Aorta (tissue), 5 donors: ENCODE results near the gene GPD1L. TPM values are rescaled to one million over a fixed set of nuclear protein-coding genes. Genes with fewer than 3 reads are reported as not detected.

Experiments
- ATAC-seq: fragments of 200-7000 bp; cut with Tn5 transposase; one replicate; pipeline ENCODE4 v1.9.1; 2022; ENCODE audit warnings: moderate library complexity; ENCODE audit not compliant: low FRiP score
- DNase-seq, 2 donors: peaks; one replicate each; pipeline ENCODE4 v3.0.0-alpha.2; 2020
- H3K27ac ChIP-seq, 2 donors: one replicate each; pipeline ENCODE4 v1.5.1; 2013; ENCODE audit warnings: low read length in 2 of 2, mild to moderate bottlenecking in 2 of 2, moderate library complexity in 2 of 2, control low read depth in 1 of 2, inconsistent platforms in 1 of 2, low read depth in 1 of 2
- H3K27me3 ChIP-seq, 2 donors: one replicate each; pipeline ENCODE4 v1.6.1; 2013; ENCODE audit warnings: control low read depth in 1 of 2, low read length in 1 of 2, mild to moderate bottlenecking in 1 of 2, moderate library complexity in 1 of 2; ENCODE audit not compliant: insufficient read depth in 2 of 2, control insufficient read depth in 1 of 2
- H3K36me3 ChIP-seq, 2 donors: one replicate each; pipeline ENCODE4 v1.6.1; 2013; ENCODE audit warnings: control low read depth in 1 of 2, low read length in 1 of 2, mild to moderate bottlenecking in 1 of 2; ENCODE audit not compliant: insufficient read depth in 2 of 2, control insufficient read depth in 1 of 2
- H3K4me1 ChIP-seq, 2 donors: one replicate each; pipeline ENCODE4 v1.6.1; 2013; ENCODE audit warnings: low read length in 2 of 2, control low read depth in 1 of 2, mild to moderate bottlenecking in 1 of 2, moderate library complexity in 1 of 2; ENCODE audit not compliant: insufficient read depth in 2 of 2, control insufficient read depth in 1 of 2
- H3K4me3 ChIP-seq, 2 donors: one replicate each; pipeline ENCODE4 v1.5.1; 2013; ENCODE audit warnings: low read length in 2 of 2, control low read depth in 1 of 2, mild to moderate bottlenecking in 1 of 2
- H3K9me3 ChIP-seq: one replicate; pipeline ENCODE4 v1.6.1; 2013; ENCODE audit warnings: mild to moderate bottlenecking, low read length; ENCODE audit not compliant: control insufficient read depth
- WGBS, 2 donors: extraction: QIAGEN DNeasy Blood & Tissue Kit; methylation state at CpG; one replicate each; pipeline ENCODE4 v1.1.7; 2013; 5-methylcytosine and 5-hydroxymethylcytosine counted together
- intact Hi-C, 2 donors: fragments of 100-400 bp; cut with DNase I; formaldehyde crosslinking; loops; one replicate each; pipeline versions ENCODE4 v1.14.2 to v1.15.0; 2022
- polyA plus RNA-seq, 2 donors: library from polyadenylated mRNA; stranded (reverse); fragments of 200-250 nt; gene quantifications; one replicate each; pipeline ENCODE4 v1.2.3, GENCODE V29; 2013
- total RNA-seq, 2 donors: library from RNA; stranded (reverse); fragmentation: NEBNext Ultra II Directional; extraction: Animal tissue kit (Norgen Biotek cat#: 25700); gene quantifications; one replicate each; pipeline ENCODE4 v1.2.1, GENCODE V29; 2021
- donor health status: healthy with polysubstance abuse.
- donor health status: Bipolar disorder and iron deficiency.
- donor health status: DM: no; HTN: no; CAD: no.
- donor health status: DM: no; HTN: no; CAD: no.
- donor health status: DM: yes; HTN: yes; CAD: no.

The GPD1L gene
- total and polyA plus RNA-seq, 4 donors, result 21.7 to 48.4 (median 29.5) TPM

- intact Hi-C loops, result no loop called here
These were observed 94.8 kb downstream of the GPD1L start for GRCh38 chr3:32200992-32201758.

GRCh38 chr3:32202496-32202895 lies 96.1 kb downstream of the GPD1L start:
- Histone ChIP-seq H3K4me3 (no peak overlapping the region), H3K27me3 (no peaks in the 10 kb centered on the region), H3K27ac (no peak overlapping the region), H3K9me3 (no peaks in the 10 kb centered on the region), H3K4me1 (no peaks in the 10 kb centered on the region), H3K36me3 (no peaks in the 10 kb centered on the region)
- intact Hi-C loops, result no loop called here
- WGBS, 2 donors, result 97 to 99% methylated on average over 1 of the region's 1 CpG
- DNase-seq (no peak), ATAC-seq (peak; percentile 47)

More at GRCh38 chr3:32200992-32201758, 94.8 kb downstream of the GPD1L start:
- no peaks in the 10 kb centered on the region for H3K36me3 ChIP-seq
- 60 to 72% methylated on average over 10 of the region's 10 CpGs for WGBS, 2 donors
- H3K27me3 ChIP-seq, result no peaks in the 10 kb centered on the region
- no peak overlapping the region for H3K27ac ChIP-seq
- no peak for DNase-seq
- no peaks in the 10 kb centered on the region for H3K9me3 ChIP-seq
- H3K4me3 ChIP-seq, result no peak overlapping the region
- H3K4me1 ChIP-seq, result no peaks in the 10 kb centered on the region
- peak; percentile 80 for ATAC-seq

GRCh38 chr3:32203854-32204253 lies 97.4 kb downstream of the GPD1L start:
- Histone ChIP-seq H3K36me3 (no peaks in the 10 kb centered on the region), H3K4me3 (no peak overlapping the region), H3K27me3 (no peaks in the 10 kb centered on the region), H3K27ac (no peak overlapping the region), H3K9me3 (no peaks in the 10 kb centered on the region), H3K4me1 (no peaks in the 10 kb centered on the region)
- intact Hi-C loops, result no loop called here
- ATAC-seq (no peak), DNase-seq (no peak)

- intact Hi-C loops, result no loop called here
- no peaks in the 10 kb centered on the region for H3K27me3 ChIP-seq
- DNase-seq (no peak), ATAC-seq (no peak)
- H3K4me1 ChIP-seq, result no peaks in the 10 kb centered on the region
- no peaks in the 10 kb centered on the region for H3K36me3 ChIP-seq
- WGBS, 2 donors, result 91 to 94% methylated on average over 4 of the region's 4 CpGs
- no peak overlapping the region for H3K27ac ChIP-seq
- no peak overlapping the region for H3K4me3 ChIP-seq
- H3K9me3 ChIP-seq, result no peaks in the 10 kb centered on the region
These were observed 102.0 kb downstream of the GPD1L start for GRCh38 chr3:32208447-32208846.

- WGBS, 2 donors, result 71 to 86% methylated on average over 2 of the region's 2 CpGs
- Histone ChIP-seq H3K4me1 (no peaks in the 10 kb centered on the region), H3K9me3 (peaks cover 3% of the 10 kb centered on the region), H3K36me3 (no peaks in the 10 kb centered on the region), H3K4me3 (no peak overlapping the region), H3K27me3 (no peaks in the 10 kb centered on the region), H3K27ac (no peak overlapping the region)
- intact Hi-C loops, result no loop called here
- ATAC-seq, result no peak
- DNase-seq, result no peak
These were observed 108.8 kb downstream of the GPD1L start for GRCh38 chr3:32215185-32215584.

GRCh38 chr3:32216172-32216783 lies 109.9 kb downstream of the GPD1L start:
- Histone ChIP-seq H3K27ac (no peak overlapping the region), H3K27me3 (no peaks in the 10 kb centered on the region), H3K36me3 (no peaks in the 10 kb centered on the region), H3K4me1 (no peaks in the 10 kb centered on the region), H3K4me3 (no peak overlapping the region), H3K9me3 (peaks cover 3% of the 10 kb centered on the region)
- ATAC-seq (no peak), DNase-seq (no peak)
- intact Hi-C loops, result no loop called here
- WGBS, 2 donors, result 53 to 58% methylated on average over 10 of the region's 10 CpGs

GRCh38 chr3:32217339-32217738 lies 110.9 kb downstream of the GPD1L start:
- Histone ChIP-seq H3K9me3 (peaks cover 3% of the 10 kb centered on the region), H3K36me3 (no peaks in the 10 kb centered on the region), H3K4me3 (no peak overlapping the region), H3K27ac (no peak overlapping the region), H3K27me3 (no peaks in the 10 kb centered on the region), H3K4me1 (no peaks in the 10 kb centered on the region)
- intact Hi-C loops, result no loop called here
- 88 to 89% methylated on average over 2 of the region's 2 CpGs for WGBS, 2 donors
- ATAC-seq, result no peak
- DNase-seq, result no peak
